GM10847 (cell line): ENCODE data around the gene TOMM20.

ENCODE experiments used
- POLR2A ChIP-seq: IDR thresholded peaks from 2 replicates; pipeline ENCODE4 v1.6.1; 2011; ENCODE audit not compliant: insufficient read length; ENCODE audit errors: extremely low read depth

The TOMM20 gene

DNA sequence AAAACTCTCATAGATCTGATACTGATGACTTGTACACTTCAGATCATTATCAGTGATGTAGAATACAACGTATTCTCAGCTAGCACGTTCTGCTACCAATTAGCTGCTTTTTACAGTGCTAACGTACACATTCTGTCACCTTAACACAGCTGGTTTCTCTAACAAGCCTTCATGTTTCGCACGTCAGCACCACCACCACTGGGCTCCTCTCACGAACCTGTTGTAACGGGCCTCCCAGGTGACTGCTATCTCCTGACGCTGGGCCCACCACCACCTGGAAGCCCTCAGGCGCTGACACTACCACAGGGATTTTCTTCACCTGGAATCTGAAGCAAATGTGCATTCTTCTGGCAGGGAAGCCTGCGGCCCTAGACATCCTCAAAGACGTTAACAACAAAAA lies 19.8 kb downstream of the TOMM20 start:
- no peak for TF ChIP-seq POLR2A

DNA sequence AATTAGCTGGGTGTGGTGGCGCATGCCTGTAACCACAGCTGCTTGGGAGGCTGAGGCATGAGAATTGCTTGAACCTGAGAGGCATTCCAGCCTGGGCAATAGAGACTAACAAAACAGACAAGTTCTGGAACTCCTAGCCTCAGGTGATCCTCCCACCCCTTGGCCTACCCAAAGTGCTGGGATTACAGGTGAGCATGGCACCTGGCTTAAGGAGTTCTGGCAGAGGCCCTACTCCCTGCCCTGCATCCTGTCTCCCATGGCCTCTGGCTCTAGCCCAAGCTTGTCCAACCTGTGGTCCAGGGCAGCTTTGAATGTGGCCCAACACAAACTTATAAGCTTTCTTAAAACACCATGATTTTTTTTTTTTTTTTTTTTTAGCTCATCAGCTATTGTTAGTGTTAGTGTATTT lies 20.4 kb downstream of the TOMM20 start:
- TF ChIP-seq POLR2A, result no peak

DNA sequence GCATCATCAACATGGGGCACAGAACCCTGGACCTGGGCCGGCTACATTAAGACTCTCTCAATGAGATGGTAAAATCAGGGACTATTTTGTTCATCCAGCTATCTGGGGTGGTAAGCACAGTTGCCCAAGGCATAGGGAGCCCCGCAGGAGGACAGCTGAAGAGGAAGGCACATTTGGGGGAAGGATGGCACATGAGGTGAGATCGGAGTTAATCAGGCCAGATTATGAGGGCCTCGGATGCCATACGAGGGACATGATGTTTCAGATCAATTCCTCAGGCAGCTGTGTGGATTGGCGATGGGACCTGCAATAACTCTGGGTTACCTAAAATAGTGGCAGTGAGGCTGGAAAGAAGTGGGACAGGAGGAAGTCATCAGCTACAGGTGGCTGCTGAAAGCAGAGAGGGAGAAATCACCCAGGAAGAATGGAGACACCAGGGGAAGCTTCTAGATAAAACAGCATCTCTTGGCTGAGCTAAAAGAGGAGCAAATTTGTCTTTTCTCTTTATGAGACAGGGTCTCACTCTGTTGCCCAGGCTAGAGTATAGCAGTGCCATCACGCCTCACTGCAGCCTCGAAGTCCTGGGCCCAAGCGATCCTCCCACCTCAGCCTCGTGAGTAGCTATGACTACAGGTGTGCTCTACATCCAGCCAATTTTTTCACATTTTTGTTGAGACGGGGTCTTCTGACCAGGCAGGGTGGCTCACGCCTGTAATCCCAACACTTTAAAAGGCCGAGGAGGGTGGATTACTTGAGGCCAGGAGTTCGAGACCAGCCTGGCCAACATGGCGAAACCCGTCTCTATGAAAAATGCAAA lies 21.1 kb downstream of the TOMM20 start:
- no peak for TF ChIP-seq POLR2A

DNA sequence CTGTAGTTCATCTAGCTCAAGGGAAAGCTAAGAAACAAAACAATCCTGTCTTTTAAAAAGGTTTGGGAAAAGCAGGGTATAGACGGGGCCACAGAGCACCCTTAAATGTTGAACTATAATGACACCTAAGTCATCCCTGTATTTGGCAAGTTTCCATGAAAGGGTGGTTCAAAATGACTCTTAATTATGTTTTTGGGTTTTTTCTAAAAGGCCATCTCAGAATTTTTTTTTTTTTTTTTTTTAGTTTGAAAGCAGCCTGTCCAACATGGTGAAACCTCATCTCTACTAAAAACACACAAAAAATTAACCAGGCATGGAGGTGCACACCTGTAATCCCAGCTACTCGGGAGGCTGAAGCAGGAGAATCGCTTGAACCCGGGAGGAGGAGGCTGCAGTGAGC lies 22.2 kb downstream of the TOMM20 start:
- TF ChIP-seq POLR2A, result no peak

DNA sequence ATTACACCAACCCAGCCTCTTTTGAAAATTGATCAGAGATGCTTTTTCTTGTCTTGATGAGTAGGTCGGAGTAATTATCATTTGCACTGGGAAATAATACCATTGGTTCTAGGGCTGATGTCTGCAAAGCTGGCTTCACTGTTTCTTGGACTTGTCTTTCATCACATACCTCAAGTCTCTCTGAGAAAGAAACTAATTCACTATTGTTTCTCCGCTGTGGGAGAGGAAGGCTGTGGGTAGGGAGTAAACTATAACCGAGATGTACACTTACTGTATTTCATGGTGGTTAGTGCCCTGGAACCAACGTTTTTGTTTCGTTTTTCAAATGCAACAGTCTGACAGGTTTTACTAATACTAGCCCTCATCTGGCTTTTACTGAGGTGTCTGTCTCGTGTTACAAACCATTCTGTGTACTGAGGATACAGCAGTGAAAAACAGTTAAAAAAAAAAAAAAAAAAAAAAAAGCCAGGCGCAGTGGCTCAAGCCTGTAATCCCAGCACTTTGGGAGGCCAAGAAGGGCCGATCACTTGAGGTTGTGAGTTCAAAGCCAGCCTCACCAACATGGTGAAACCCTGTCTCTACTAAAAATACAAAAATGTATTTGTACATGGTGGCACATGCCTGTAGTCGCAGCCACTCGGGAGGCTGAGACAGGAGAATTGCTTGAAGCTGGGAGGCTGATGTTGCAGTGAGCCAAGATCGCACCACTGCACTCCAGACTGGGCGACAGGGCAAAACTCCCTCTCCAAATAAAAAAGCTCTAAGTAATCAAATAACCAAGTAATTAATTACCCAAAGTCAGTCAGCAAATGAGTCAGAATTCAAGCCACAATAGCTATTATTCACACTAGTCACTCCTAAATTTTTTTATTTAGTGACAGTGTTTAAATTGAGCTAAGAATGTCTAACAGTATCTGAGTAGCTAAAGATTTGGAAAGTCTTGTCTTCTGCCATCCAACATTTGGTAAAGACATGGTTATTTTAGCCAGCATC lies 23.3 kb downstream of the TOMM20 start:
- TF ChIP-seq POLR2A, result no peak

DNA sequence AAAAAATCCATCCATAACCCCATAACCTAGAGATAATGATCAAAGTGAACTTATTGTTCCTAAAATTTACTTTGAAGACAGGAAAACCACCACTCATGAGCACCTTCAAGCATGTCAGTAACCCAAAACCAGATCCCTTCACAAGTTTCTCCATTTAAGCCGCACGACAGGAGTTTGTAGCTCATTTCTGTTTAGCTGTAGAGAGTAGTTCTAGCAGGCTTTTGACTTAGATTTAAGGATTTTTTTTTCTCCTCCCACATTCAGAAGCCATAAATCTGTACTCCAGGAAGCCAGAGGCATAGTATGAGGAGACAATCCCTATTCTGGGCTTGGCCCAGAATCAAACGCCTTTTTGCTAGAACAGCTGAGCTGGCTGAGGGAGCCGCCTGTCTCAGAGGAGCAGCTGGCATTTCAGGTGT lies 25.6 kb downstream of the TOMM20 start:
- TF ChIP-seq POLR2A, result no peak

DNA sequence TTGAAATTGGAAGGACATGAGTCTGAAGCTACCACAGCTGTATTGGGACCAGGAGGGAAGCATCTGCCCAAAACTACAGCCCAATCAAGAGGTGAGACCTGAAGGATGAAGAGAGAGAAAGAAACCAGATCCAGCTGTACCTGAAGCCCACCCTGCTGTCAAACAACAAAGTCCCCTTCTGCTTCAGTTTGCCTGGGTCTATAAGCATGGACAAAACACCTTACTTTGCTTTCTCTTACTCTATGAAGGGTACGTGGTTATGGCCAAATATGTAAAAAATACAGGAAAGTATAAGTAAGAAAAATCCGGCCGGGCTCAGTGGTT lies 26.4 kb downstream of the TOMM20 start:
- TF ChIP-seq POLR2A, result no peak

DNA sequence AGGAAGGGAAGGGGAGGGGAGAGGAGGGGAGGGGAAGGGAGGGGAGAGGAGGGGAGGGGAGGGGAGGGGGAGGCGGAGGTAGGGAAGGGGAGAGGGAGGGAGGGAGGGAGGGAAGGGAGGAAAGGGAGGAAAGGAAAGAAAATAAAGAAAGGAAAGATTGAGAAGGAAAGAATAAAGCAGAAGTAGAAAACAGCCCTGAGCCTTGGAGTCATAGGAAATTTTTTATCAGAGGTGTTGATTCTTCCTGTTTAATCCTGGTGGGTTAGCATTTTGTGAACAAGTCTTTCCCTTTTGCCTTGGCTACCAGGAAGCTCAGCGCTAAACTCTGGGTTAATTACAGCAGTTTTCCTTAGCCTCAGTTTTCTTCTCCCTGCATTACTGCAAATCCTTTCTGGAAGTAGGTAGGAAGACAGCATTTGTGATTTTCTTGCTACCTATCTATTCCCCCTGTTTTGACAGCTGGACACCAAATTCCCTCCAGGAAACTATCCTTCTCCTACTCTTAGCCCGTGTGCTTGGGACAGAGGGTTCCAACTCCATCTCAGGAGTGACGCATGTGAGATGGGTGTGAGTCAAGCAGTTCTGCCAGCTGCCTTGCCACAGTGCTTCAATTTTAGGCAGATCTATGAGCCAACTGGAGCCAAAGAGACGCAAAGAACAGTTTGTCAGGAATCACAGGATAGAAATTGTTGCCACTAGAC lies 26.9 kb downstream of the TOMM20 start:
- no peak for TF ChIP-seq POLR2A

DNA sequence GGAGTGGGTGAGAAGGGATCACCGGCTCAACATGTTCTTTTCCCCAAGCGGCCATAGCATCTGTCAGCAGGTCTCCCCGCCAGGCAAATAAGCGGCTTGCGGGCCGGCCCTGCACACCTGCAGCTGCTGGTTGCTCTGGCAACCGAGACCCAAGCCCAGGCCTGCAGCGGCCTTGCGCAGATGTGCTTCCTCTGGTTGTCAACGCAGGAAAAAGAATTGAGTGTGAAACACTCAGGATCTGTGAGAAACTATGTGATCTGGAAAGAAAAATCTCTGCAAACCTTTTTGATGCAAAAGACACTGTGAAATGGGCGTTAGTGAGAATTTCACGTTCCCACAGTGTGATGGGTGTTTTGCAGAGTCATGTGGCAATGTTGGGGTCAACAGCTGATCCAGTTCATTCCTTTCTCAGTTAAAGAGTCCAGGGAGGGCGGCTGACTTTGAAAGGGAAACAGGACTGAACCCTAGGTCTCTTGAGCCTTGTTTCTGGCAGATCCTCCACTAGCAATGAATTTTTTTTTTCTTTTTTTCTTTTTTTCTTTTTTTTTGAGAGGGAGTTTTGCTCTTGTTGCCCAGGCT lies 28.4 kb downstream of the TOMM20 start:
- TF ChIP-seq POLR2A, result no peak

DNA sequence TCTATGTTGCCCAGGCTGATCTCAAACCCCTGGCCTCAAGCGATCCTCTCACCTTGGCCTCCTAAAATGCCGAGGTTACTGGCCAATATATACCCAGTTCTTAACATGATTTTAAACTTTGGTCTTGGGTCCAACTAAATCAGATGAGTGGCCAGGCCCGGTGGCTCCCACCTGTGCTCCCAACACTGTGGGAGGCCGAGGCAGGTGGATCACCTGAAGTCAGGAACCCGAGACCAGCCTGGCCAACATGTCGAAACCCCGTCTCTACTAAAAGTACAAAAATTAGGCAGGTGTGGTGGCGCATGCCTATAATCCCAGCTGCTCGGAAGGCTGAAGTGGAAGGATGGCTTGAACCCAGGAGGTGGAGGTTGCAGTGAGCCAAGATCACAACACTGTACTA lies 29.6 kb downstream of the TOMM20 start:
- TF ChIP-seq POLR2A, result no peak

DNA sequence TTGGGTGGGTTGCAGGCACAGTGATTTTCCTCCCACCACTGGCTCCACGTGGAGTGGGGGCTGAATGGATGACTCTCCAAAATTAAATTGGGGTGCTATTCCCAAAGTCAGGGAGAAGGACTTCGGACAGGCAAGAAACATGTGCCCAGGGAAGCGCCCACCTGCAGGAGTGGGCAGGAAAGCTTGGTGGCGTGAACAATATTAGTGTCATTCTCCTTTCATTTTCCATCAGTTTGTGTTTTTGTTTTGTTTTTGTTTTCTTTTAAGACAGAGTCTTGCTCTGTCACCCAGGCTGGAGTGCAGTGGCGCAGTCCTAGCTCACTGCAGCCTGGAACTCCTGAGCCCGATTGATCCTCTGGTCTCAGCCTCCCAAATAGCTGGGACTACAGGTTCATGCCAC lies 30.1 kb downstream of the TOMM20 start:
- TF ChIP-seq POLR2A, result no peak

DNA sequence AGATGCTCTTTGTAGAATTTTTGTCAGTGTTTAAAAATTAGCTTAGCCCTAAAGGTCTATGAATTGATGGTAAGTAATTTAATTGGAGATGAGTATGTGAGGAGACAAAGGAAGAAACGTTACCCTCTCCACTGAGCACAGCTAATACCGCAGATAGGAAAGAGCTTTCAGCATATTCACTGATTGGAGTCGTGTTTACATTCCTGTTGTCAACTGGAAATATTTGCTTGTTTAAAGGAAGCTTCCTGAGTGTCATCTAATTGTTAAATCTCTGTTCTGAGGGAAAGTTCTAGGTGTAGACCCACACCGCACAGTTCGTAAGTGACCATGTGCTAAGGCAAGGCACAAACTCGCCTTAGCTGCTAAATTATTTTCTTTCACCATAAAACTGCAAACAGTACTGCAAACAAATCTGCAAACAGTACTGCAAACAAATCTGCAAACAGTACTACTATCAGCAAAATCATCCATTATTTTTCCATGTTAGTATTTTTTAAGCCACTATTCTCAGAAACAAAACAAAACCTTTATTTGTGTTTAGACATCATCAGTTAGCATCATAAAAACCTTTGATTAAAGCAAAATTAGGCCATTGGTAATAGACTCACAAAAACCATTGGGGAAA lies 32.6 kb downstream of the TOMM20 start:
- TF ChIP-seq POLR2A, result no peak

DNA sequence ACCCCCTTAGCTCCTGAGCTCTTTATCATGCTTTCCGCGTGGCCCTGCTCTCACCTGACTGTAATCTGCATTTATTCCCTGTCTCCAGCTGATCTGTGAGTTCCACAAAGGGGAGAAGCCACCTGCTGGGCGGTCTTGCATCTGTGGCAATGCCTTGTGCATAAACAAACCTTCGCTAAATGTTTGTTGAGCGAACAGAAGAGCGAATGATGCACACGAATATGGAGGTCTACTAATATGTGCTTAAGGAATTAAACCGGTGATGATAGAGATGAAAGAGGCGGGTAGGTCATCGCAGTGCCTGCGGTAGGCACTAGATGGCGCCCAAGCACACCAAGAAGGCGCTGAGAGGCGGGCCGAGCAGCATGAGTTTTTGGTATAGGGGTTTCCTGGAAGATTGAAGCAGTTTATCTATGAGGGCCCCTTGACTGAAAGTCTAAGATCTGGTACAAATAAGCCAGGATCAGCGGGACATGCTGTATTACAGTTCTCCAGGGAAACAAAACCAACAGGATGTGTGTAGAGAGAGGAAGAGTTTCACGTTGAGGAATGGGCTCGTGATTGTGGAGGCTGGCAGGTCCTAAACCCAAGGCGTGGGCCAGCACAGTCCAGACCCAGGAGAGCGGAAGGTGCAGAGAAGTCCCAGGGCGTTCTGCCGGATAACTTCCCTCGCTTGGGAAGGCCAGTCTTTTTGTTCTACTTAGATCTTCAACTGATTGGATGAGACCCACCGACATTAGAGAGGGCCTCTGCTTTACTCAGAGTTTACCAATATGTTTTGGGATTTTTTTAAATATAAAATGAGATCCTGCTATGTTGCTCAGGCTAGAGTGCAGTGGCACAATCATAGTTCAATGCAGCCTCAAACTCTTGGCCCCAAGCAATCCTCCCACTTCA lies 34.7 kb downstream of the TOMM20 start:
- no peak for TF ChIP-seq POLR2A

DNA sequence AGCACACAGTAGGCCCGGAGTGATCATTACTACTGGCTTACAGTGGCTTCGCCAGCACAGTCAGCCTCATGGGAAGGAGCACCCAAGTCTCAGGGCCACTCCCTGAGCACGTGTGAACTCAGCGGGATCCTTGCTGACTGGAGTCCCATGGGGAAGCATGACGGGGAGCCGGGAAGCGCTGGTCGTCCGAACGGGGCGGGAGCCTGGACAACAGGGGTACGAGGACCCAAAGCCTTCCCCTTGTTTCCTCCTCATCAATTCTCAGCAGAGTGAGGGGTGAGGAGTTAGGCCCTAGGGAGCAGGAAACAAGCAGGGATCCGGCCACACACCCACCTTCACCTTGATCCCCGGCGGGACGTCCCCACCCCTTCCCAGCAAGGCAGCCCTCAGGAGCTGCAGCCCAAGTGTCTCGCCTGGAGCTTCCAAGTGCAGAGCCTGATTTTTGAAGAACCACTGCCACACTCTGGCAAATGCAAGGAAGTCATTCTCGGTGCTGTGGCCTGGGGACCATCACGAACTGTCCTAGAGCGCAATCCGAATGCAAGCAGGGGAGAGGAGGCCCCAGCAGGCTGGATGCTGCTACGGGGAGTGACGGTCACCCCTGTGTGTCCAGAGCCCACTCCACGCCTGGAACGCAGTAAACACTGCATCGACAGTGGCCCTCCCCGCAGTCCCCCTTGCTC lies 35.5 kb downstream of the TOMM20 start:
- TF ChIP-seq POLR2A, result no peak
